ENCODE results near the gene NUDT7. TPM values are rescaled to one million over a fixed set of nuclear protein-coding genes. Genes with fewer than 3 reads are reported as not detected.

NUDT7 gene
- total RNA-seq, 1 experiment from 2014 or later, result 5.2 TPM

DNA sequence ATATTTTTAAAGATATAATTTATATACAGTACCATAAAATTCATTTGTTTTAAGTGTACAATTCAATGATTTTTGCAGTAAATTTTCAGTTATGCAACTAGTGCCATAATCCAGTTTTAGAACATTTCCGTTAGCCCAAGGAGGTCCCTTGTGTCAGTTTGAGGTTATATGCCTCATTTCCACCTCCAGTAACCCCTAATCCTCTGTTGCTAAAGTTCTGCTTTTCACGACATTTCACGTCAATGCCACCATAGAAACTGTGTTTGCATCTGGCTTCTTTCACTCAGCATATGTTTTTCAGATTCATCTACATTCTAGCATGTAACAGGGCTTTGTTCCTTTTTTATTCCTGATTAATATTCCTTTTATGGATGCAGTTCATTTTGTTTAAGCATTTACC, 42.4 kb upstream of the NUDT7 start:
- no peaks in the 10 kb centered on the region for H3K36me3 ChIP-seq (ENCODE audit: control insufficient read depth in 1 of 2, insufficient read depth in 2 of 2, low read length in 2 of 2)
- TF ChIP-seq SP1 (IDR thresholded peaks at IDR 0.05; ENCODE audit: low read depth) (no peak), EZH2phosphoT487 (IDR thresholded peaks at IDR 0.05; ENCODE audit: borderline replicate concordance) (no peak), EZH2 (IDR thresholded peaks at IDR 0.05) (no peak), JUND (IDR thresholded peaks at IDR 0.05) (no peak), SRF (IDR thresholded peaks at IDR 0.05; ENCODE audit: low read depth) (no peak)
- TF ChIP-seq, protein P1, sequence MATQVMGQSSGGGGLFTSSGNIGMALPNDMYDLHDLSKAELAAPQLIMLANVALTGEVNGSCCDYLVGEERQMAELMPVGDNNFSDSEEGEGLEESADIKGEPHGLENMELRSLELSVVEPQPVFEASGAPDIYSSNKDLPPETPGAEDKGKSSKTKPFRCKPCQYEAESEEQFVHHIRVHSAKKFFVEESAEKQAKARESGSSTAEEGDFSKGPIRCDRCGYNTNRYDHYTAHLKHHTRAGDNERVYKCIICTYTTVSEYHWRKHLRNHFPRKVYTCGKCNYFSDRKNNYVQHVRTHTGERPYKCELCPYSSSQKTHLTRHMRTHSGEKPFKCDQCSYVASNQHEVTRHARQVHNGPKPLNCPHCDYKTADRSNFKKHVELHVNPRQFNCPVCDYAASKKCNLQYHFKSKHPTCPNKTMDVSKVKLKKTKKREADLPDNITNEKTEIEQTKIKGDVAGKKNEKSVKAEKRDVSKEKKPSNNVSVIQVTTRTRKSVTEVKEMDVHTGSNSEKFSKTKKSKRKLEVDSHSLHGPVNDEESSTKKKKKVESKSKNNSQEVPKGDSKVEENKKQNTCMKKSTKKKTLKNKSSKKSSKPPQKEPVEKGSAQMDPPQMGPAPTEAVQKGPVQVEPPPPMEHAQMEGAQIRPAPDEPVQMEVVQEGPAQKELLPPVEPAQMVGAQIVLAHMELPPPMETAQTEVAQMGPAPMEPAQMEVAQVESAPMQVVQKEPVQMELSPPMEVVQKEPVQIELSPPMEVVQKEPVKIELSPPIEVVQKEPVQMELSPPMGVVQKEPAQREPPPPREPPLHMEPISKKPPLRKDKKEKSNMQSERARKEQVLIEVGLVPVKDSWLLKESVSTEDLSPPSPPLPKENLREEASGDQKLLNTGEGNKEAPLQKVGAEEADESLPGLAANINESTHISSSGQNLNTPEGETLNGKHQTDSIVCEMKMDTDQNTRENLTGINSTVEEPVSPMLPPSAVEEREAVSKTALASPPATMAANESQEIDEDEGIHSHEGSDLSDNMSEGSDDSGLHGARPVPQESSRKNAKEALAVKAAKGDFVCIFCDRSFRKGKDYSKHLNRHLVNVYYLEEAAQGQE (IDR thresholded peaks at IDR 0.05; ENCODE audit: low read depth), result no peak
- TF ChIP-seq, protein P2, sequence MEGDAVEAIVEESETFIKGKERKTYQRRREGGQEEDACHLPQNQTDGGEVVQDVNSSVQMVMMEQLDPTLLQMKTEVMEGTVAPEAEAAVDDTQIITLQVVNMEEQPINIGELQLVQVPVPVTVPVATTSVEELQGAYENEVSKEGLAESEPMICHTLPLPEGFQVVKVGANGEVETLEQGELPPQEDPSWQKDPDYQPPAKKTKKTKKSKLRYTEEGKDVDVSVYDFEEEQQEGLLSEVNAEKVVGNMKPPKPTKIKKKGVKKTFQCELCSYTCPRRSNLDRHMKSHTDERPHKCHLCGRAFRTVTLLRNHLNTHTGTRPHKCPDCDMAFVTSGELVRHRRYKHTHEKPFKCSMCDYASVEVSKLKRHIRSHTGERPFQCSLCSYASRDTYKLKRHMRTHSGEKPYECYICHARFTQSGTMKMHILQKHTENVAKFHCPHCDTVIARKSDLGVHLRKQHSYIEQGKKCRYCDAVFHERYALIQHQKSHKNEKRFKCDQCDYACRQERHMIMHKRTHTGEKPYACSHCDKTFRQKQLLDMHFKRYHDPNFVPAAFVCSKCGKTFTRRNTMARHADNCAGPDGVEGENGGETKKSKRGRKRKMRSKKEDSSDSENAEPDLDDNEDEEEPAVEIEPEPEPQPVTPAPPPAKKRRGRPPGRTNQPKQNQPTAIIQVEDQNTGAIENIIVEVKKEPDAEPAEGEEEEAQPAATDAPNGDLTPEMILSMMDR (IDR thresholded peaks at IDR 0.05 in 2 of 3, conservative IDR thresholded peaks at IDR 0.05 in 1 of 3; ENCODE audit: borderline replicate concordance in 1 of 3, insufficient read depth in 1 of 3, low read depth in 2 of 3, low read length in 2 of 3), result no peak
- CTCF ChIA-PET, result no interaction called here
- ATAC-seq, result no peak
- intact Hi-C loops (cut with micrococcal nuclease), result loop anchor here (5.0 kb wide), 1 partner anchor 443 kb away; no protein-coding TSS in a partner anchor
- peaks cover 30% of the 10 kb centered on the region for H3K27me3 ChIP-seq (ENCODE audit: insufficient read depth, low read length)
- DNase-seq (ENCODE audit: low read depth, low spot score), result peak; percentile 8
- no peaks in the 10 kb centered on the region for H3K4me1 ChIP-seq (ENCODE audit: control insufficient read depth in 1 of 2, insufficient read depth in 2 of 2, low read length in 2 of 2)
- RAD21 ChIA-PET (ENCODE audit: low non-redundant PET in 1 of 2, low total read pairs in 2 of 2, uncharacterized antibody in 2 of 2, unreplicated experiment in 2 of 2), result no interaction called here
- H4K20me1 ChIP-seq (ENCODE audit: insufficient read depth), result no peaks in the 10 kb centered on the region
- no peaks in the 10 kb centered on the region for H3K9me3 ChIP-seq (ENCODE audit: control insufficient read depth in 1 of 2, insufficient read depth in 1 of 2, low read depth in 1 of 2, low read length in 2 of 2)
- no peaks in the 10 kb centered on the region for H3K9me2 ChIP-seq (ENCODE audit: insufficient read depth)
- no peak overlapping the region for H3K9ac ChIP-seq (ENCODE audit: low read length)
- H3K27ac ChIP-seq (ENCODE audit: low read depth, low read length), result no peak overlapping the region
- H3K4me3 ChIP-seq (replicated peaks in 1 of 2; ENCODE audit: low read depth in 1 of 2, low read length in 2 of 2), result no peak overlapping the region
- POLR2A ChIA-PET, result no interaction called here
- no TSS peak for BruUV-seq (replicated peaks)
- H2AFZ ChIP-seq (ENCODE audit: low read depth, low read length, poor library complexity, severe bottlenecking), result no peak overlapping the region
- no peaks in the 10 kb centered on the region for H3K79me2 ChIP-seq (ENCODE audit: insufficient read depth, low read length)
- no peak overlapping the region for H3K4me2 ChIP-seq (ENCODE audit: low read length)
